GM12878 (cell line): ENCODE measurements around the gene ENTPD5. TPM values are rescaled to one million over a fixed set of nuclear protein-coding genes. Genes with fewer than 3 reads are reported as not detected.

Experiments used
- ATAC-seq: fragments of 200-7000 bp; cut with Tn5 transposase; 3 replicates; pipeline ENCODE4 v1.9.1; 2020; ENCODE audit warnings: mild to moderate bottlenecking, moderate library complexity
- BruUV-seq: library from RNA; stranded (reverse); fragments of 400-500 nt; replicated peaks from 2 replicates; lab custom pipeline; 2021; lab: Mats Ljungman, UMichigan
- CTCF ChIA-PET: fragments of 300-600 bp; sonication (Branson Sonifier 250); formaldehyde crosslinking; extraction: SDS; loops from one replicate; lab custom pipeline; 2021; ENCODE audit warnings: inconsistent platforms; lab: Yijun Ruan, JAX
- POLR2A ChIA-PET: fragments of 350-600 bp; formaldehyde crosslinking; extraction: SDS; loops from one replicate; lab custom pipeline; 2021; ENCODE audit warnings: inconsistent platforms; lab: Charles Lee
- RAD21 ChIA-PET: fragments of 300-600 bp; sonication (Branson Sonifier 250); formaldehyde crosslinking; loops from one replicate; lab custom pipeline; 2023; ENCODE audit warnings: antibody characterized with exemption; ENCODE audit not compliant: unreplicated experiment; lab: Charles Lee
- SMC1A ChIA-PET: fragments of 300-600 bp; sonication (Branson Sonifier 250); formaldehyde crosslinking; loops from one replicate; lab custom pipeline; 2023; ENCODE audit not compliant: unreplicated experiment, uncharacterized antibody; lab: Charles Lee
- DNase-seq: peaks from one replicate; pipeline ENCODE4 v3.0.0-alpha.2; 2011; ENCODE audit warnings: low read depth, low spot score
- FAIRE-seq: peaks from 3 replicates; lab custom pipeline; 2011; peaks lifted over from hg19 to GRCh38; lab: Jason Lieb, UNC
- H2AFZ ChIP-seq: 2 replicates; pipeline ENCODE4 v1.6.0; 2011; ENCODE audit warnings: low read depth, low read length, control low read depth; ENCODE audit not compliant: control insufficient read depth
- H3K27ac ChIP-seq: 2 replicates; pipeline ENCODE4 v1.5.1; 2011; ENCODE audit warnings: control low read depth; ENCODE audit not compliant: control insufficient read depth, insufficient read depth
- H3K27me3 ChIP-seq, 2 experiments: replicated peaks in 1 of 2; 2 replicates each; pipeline versions ENCODE4 v1.6.0 to v1.6.1; 2011; ENCODE audit warnings: low read length in 1 of 2; ENCODE audit not compliant: control insufficient read depth in 2 of 2, insufficient read depth in 2 of 2
- H3K36me3 ChIP-seq, 2 experiments: 2 replicates each; pipeline ENCODE4 v1.5.1; 2011; ENCODE audit warnings: low read length in 1 of 2; ENCODE audit not compliant: control insufficient read depth in 2 of 2, insufficient read depth in 2 of 2
- H3K4me1 ChIP-seq: 2 replicates; pipeline ENCODE4 v1.6.1; 2011; ENCODE audit warnings: mild to moderate bottlenecking, low read length, moderate library complexity, mixed read lengths; ENCODE audit not compliant: control insufficient read depth, insufficient read depth
- H3K4me2 ChIP-seq: 2 replicates; pipeline ENCODE4 v1.6.0; 2011; ENCODE audit warnings: control low read depth; ENCODE audit not compliant: control insufficient read depth, insufficient read depth
- H3K4me3 ChIP-seq: fragments of 200-600 bp; sonication (generic); 2 replicates; pipeline ENCODE4 v1.5.1; 2016
- H3K79me2 ChIP-seq: 2 replicates; pipeline ENCODE4 v1.6.0; 2011; ENCODE audit warnings: low read length; ENCODE audit not compliant: control insufficient read depth, insufficient read depth
- H3K9ac ChIP-seq: 2 replicates; pipeline ENCODE4 v1.8.0; 2011; ENCODE audit warnings: low read length, control low read depth, mixed read lengths; ENCODE audit not compliant: control insufficient read depth, insufficient read depth
- H3K9me3 ChIP-seq: replicated peaks from 3 replicates; pipeline ENCODE4 v1.5.1; 2011; ENCODE audit warnings: mild to moderate bottlenecking, low read length; ENCODE audit not compliant: control insufficient read depth, insufficient read depth
- H4K20me1 ChIP-seq: 2 replicates; pipeline ENCODE4 v1.6.0; 2011; ENCODE audit not compliant: control insufficient read depth, insufficient read depth
- ASH2L ChIP-seq: fragments of 300-600, 200-600 bp; sonication (generic); IDR thresholded peaks from 2 replicates; pipeline ENCODE4 v1.6.1; 2017; ENCODE audit warnings: low read depth, mild to moderate bottlenecking, borderline replicate concordance
- CBFB ChIP-seq: IDR thresholded peaks from 2 replicates; pipeline ENCODE4 v1.6.1; 2016; ENCODE audit warnings: antibody characterized with exemption, low read depth
- CBX5 ChIP-seq: sonication (generic); IDR thresholded peaks from 2 replicates; pipeline ENCODE4 v1.6.1; 2016; ENCODE audit warnings: low read depth, moderate library complexity, mild to moderate bottlenecking, inconsistent platforms
- FOS ChIP-seq: IDR thresholded peaks from 3 replicates; pipeline ENCODE4 v1.6.1; 2011; ENCODE audit warnings: borderline replicate concordance; ENCODE audit not compliant: insufficient read length; ENCODE audit errors: extremely low read depth
- GATAD2B ChIP-seq: fragments of 450-650 bp; conservative IDR thresholded peaks from 2 replicates; pipeline ENCODE4 v1.6.1; 2017; ENCODE audit warnings: low read depth, mild to moderate bottlenecking, moderate library complexity
- HCFC1 ChIP-seq: fragments of 150-350 bp; IDR thresholded peaks from 2 replicates; pipeline ENCODE4 v1.6.1; 2014; ENCODE audit warnings: low read length
- MYC ChIP-seq: IDR thresholded peaks from 2 replicates; pipeline ENCODE4 v1.6.1; 2011; ENCODE audit warnings: mild to moderate bottlenecking, low read length, moderate library complexity, inconsistent platforms; ENCODE audit not compliant: insufficient read depth, insufficient replicate concordance, insufficient read length, severe bottlenecking
- PML ChIP-seq: IDR thresholded peaks from 2 replicates; pipeline ENCODE4 v1.6.1; 2012; ENCODE audit warnings: low read length, inconsistent platforms
- RUNX3 ChIP-seq: IDR thresholded peaks from 2 replicates; pipeline ENCODE4 v1.6.1; 2012; ENCODE audit warnings: low read length, inconsistent platforms
- ZNF24 ChIP-seq: fragments of 450-650 bp; IDR thresholded peaks from 2 replicates; pipeline ENCODE4 v1.6.1; 2017; ENCODE audit warnings: antibody characterized with exemption, mild to moderate bottlenecking
- WGBS: methylation state at CpG from one replicate; pipeline ENCODE4 v1.1.6; 2016; ENCODE audit warnings: low lambda C conversion rate; ENCODE audit not compliant: insufficient replicate concordance, insufficient coverage; ENCODE audit errors: missing lambda C conversion rate; 5-methylcytosine and 5-hydroxymethylcytosine counted together
- in situ Hi-C: fragments of 300-500 bp; cut with MboI; formaldehyde crosslinking; loops from 9 replicates; pipeline ENCODE4 v1.14.3; 2018; ENCODE audit warnings: mixed read lengths
- intact Hi-C: fragments of 100-400 bp; cut with micrococcal nuclease; formaldehyde crosslinking; loops from one replicate; pipeline ENCODE4 v1.14.2; 2022; ENCODE audit not compliant: unreplicated experiment
- polyA plus RNA-seq, 11 experiments: library from polyadenylated mRNA; depleted of rRNA in 4 of 11; unstranded in 6 of 11; stranded (reverse) in 5 of 11; fragments of >200 nt; fragmentation: Nextera tagmentation in 4 of 11; fragmentation: Illumina TruSeq in 1 of 11; extraction: Ambion mirVana in 4 of 11; extraction: Trizol in 1 of 11; gene quantifications; 1 replicate in 1 of 11; 2 replicates in 10 of 11; pipeline versions ENCODE4 v1.2.1 to v1.2.3, GENCODE V29; 2011 to 2016; ENCODE audit warnings: inconsistent platforms in 2 of 11, missing spikeins in 2 of 11, low read depth in 1 of 11
- total RNA-seq, 4 experiments: library from RNA; depleted of rRNA in 3 of 4; stranded (reverse); fragments of >200 nt in 3 of 4; fragmentation: Illumina TruSeq in 1 of 4; extraction: Trizol in 1 of 4; gene quantifications; 2 replicates each; pipeline versions ENCODE4 v1.2.1 to v1.2.3, GENCODE V29; 2013 to 2021

Gene ENTPD5
- total and polyA plus RNA-seq, 10 of the 15 experiments (the other 5 are each of a cell fraction or from before 2014, with no cell fraction given) = 2.4 to 9.9 (median 7.6) TPM

GRCh38 chr14:73945159-73945670 lies 73.9 kb downstream of the ENTPD5 start (continued):
- TF ChIP-seq CBFB (no peak), ZNF24 (no peak)

DNA sequence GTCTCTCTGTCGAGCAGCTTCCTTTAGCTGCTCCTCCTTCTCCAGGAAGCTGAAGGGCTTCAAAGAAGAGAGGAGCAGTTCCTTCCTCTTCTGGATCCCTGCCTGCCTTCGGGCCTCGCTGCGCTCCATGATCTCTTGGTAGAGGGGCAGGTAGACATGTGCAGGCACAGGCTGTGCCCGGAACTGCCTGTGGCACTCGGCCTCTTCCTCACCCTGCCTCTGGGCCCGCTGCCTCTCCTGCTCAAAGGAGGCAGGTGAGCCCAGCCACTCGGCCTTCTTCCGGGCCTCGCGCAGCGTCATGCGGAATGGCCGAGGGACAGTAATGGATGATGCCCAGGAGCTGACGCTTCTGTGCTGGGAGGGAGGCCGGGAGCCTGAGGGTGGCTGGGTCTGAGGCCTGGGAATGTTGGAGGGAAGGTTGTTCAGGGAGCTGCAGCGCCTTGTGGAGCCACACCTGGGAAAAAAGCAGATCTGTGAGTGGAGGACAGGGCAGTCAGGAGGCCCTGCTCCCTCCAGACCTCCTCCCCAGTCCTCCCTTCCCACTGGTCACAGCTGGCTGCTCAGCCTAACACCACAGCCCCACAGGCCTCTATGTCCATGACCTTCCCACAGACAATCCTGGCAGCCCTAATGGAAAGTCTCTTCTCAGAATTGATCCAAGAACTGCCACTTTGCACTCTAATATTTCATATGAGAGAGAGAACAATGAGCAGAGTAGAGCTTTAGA lies 74.5 kb downstream of the ENTPD5 start:
- FAIRE-seq = no peak
- intact Hi-C loops = no loop called here

More for the DNA sequence above, 74.5 kb downstream of the ENTPD5 start:
- H3K9ac ChIP-seq = no peak overlapping the region
- H3K4me1 ChIP-seq = peaks cover 9% of the 10 kb centered on the region
- no peak overlapping the region for H3K27ac ChIP-seq
- ChIA-PET POLR2A (no interaction called here), RAD21 (no interaction called here), CTCF (interaction anchor here (0.6 kb wide), 1 partner anchor 263 kb away, joined by 3 read pairs; no protein-coding TSS in a partner anchor), SMC1A (interaction anchor here (1.2 kb wide), 1 partner anchor 116 kb away, joined by 3 read pairs; no protein-coding TSS in a partner anchor)
- 89% methylated on average over 17 of the region's 17 CpGs for WGBS
- no peak overlapping the region for H3K4me3 ChIP-seq
- H3K4me2 ChIP-seq = no peak overlapping the region
- H3K27me3 ChIP-seq = no peaks in the 10 kb centered on the region
- H3K9me3 ChIP-seq = no peaks in the 10 kb centered on the region
- TF ChIP-seq HCFC1 (no peak), RUNX3 (no peak), MYC (no peak), GATAD2B (no peak), CBFB (no peak), ASH2L (no peak), PML (no peak), CBX5 (no peak), FOS (no peak)
- no peak overlapping the region for H2AFZ ChIP-seq
- ATAC-seq (no peak), DNase-seq (no peak)
- in situ Hi-C loops = no loop called here
- no peaks in the 10 kb centered on the region; a peak in 1 of 4 replicates for H3K36me3 ChIP-seq
- BruUV-seq = no TSS peak
- no peaks in the 10 kb centered on the region for H4K20me1 ChIP-seq
- no peaks in the 10 kb centered on the region for H3K79me2 ChIP-seq
